Measurements from ENCODE around the gene RRM2. TPM values are rescaled to one million over a fixed set of nuclear protein-coding genes. Genes with fewer than 3 reads are reported as not detected.

RRM2 gene
- total RNA-seq, 1 experiment from 2014 or later: 330 TPM

DNA sequence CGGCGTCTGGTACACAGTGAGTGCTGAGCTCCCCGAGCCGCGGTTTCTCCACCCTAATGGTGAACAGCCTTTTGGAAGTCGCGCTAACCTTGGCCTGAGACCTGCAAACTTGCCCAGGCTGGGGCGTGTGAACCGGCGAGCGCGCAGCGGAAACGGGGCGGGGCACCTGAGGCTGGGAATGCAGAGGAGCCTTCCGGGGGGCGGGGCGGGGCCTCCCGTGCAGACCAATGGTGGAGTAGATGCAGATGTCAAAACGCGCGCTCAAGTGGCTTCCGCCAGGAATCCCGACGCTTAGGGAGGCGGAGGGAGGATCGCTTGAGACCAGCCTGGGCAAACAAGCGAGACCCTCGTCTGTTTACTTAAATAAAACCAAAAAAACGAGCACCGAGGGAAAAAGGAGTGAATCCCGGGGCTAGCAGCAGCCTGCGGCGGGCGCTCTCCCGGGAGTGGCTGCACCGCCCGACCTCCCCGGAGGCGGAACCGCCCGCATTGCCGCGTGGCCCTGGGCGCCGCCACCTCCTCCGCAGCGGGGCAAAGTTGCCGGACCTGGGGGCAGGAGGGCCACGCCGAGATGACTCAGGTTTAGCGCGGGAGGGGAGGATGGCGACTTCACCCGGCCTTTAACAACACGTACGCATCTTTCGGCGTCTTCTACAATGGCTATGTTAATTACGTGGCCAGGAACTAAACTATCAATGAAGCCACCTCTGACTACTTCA, 2.2 kb upstream of the RRM2 start (continued):
- TF ChIP-seq, protein P1, sequence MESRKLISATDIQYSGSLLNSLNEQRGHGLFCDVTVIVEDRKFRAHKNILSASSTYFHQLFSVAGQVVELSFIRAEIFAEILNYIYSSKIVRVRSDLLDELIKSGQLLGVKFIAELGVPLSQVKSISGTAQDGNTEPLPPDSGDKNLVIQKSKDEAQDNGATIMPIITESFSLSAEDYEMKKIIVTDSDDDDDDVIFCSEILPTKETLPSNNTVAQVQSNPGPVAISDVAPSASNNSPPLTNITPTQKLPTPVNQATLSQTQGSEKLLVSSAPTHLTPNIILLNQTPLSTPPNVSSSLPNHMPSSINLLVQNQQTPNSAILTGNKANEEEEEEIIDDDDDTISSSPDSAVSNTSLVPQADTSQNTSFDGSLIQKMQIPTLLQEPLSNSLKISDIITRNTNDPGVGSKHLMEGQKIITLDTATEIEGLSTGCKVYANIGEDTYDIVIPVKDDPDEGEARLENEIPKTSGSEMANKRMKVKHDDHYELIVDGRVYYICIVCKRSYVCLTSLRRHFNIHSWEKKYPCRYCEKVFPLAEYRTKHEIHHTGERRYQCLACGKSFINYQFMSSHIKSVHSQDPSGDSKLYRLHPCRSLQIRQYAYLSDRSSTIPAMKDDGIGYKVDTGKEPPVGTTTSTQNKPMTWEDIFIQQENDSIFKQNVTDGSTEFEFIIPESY (IDR thresholded peaks at IDR 0.05; ENCODE audit: extremely low read depth, insufficient replicate concordance, low read length): no peak
- TF ChIP-seq, protein P2, sequence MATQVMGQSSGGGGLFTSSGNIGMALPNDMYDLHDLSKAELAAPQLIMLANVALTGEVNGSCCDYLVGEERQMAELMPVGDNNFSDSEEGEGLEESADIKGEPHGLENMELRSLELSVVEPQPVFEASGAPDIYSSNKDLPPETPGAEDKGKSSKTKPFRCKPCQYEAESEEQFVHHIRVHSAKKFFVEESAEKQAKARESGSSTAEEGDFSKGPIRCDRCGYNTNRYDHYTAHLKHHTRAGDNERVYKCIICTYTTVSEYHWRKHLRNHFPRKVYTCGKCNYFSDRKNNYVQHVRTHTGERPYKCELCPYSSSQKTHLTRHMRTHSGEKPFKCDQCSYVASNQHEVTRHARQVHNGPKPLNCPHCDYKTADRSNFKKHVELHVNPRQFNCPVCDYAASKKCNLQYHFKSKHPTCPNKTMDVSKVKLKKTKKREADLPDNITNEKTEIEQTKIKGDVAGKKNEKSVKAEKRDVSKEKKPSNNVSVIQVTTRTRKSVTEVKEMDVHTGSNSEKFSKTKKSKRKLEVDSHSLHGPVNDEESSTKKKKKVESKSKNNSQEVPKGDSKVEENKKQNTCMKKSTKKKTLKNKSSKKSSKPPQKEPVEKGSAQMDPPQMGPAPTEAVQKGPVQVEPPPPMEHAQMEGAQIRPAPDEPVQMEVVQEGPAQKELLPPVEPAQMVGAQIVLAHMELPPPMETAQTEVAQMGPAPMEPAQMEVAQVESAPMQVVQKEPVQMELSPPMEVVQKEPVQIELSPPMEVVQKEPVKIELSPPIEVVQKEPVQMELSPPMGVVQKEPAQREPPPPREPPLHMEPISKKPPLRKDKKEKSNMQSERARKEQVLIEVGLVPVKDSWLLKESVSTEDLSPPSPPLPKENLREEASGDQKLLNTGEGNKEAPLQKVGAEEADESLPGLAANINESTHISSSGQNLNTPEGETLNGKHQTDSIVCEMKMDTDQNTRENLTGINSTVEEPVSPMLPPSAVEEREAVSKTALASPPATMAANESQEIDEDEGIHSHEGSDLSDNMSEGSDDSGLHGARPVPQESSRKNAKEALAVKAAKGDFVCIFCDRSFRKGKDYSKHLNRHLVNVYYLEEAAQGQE (IDR thresholded peaks at IDR 0.05; ENCODE audit: low read depth): no peak
- TF ChIP-seq YY1 (IDR thresholded peaks at IDR 0.05; ENCODE audit: extremely low read depth, insufficient replicate concordance, low read depth, low read length) (peak; percentile 46), FOSL1 (IDR thresholded peaks at IDR 0.05; ENCODE audit: low read depth) (no peak), ELF1 (IDR thresholded peaks at IDR 0.05; ENCODE audit: borderline replicate concordance, low read depth) (no peak), SIN3A (IDR thresholded peaks at IDR 0.05; ENCODE audit: low read depth) (no peak)
- TF ChIP-seq, protein P3, sequence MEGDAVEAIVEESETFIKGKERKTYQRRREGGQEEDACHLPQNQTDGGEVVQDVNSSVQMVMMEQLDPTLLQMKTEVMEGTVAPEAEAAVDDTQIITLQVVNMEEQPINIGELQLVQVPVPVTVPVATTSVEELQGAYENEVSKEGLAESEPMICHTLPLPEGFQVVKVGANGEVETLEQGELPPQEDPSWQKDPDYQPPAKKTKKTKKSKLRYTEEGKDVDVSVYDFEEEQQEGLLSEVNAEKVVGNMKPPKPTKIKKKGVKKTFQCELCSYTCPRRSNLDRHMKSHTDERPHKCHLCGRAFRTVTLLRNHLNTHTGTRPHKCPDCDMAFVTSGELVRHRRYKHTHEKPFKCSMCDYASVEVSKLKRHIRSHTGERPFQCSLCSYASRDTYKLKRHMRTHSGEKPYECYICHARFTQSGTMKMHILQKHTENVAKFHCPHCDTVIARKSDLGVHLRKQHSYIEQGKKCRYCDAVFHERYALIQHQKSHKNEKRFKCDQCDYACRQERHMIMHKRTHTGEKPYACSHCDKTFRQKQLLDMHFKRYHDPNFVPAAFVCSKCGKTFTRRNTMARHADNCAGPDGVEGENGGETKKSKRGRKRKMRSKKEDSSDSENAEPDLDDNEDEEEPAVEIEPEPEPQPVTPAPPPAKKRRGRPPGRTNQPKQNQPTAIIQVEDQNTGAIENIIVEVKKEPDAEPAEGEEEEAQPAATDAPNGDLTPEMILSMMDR (IDR thresholded peaks at IDR 0.05 in 2 of 3, conservative IDR thresholded peaks at IDR 0.05 in 1 of 3; ENCODE audit: borderline replicate concordance in 1 of 3, insufficient read depth in 1 of 3, low read depth in 2 of 3, low read length in 2 of 3): no peak
- TF ChIP-seq, protein P4, sequence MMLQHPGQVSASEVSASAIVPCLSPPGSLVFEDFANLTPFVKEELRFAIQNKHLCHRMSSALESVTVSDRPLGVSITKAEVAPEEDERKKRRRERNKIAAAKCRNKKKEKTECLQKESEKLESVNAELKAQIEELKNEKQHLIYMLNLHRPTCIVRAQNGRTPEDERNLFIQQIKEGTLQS (IDR thresholded peaks at IDR 0.05): no peak

Data from HCT116 (cell line).